ENCODE results near the gene SMAD6. TPM values are rescaled to one million over a fixed set of nuclear protein-coding genes. Genes with fewer than 3 reads are reported as not detected.
"Not testable (repeated sequence)": the region's sequence is repeated elsewhere in the genome, so short reads cannot be mapped to it uniquely, and the experiment has no call there.

Gene SMAD6
- total RNA-seq, 2 donors from 2014 or later = 190 to 213 TPM

GRCh38 chr15:66757521-66757920 is 55.5 kb downstream of the SMAD6 start:
- Mint-ChIP-seq H3K4me1 (peaks cover 37% of the 10 kb centered on the region), H3K27me3 (ENCODE audit: insufficient read depth) (no peaks in the 10 kb centered on the region), H3K36me3 (ENCODE audit: low read depth) (peaks cover 82% of the 10 kb centered on the region), H3K4me3 (no peak overlapping the region), H3K9me3 (peaks cover 9% of the 10 kb centered on the region), H3K27ac (no peak overlapping the region)
- Histone ChIP-seq H3K27ac (ENCODE audit: low read depth, low read length) (no peak overlapping the region), H3K4me3 (ENCODE audit: low read length) (no peak overlapping the region), H3K9me3 (ENCODE audit: control insufficient read depth, low read length) (peaks cover 18% of the 10 kb centered on the region), H3K27me3 (ENCODE audit: control insufficient read depth, insufficient read depth, low read length, poor library complexity, severe bottlenecking) (no peaks in the 10 kb centered on the region), H3K9ac (ENCODE audit: extremely low read depth, low read length, poor library complexity, severe bottlenecking) (no peak overlapping the region), H3K4me1 (ENCODE audit: control insufficient read depth, insufficient read depth, low read length) (no peaks in the 10 kb centered on the region), H3K36me3 (ENCODE audit: control insufficient read depth, insufficient read depth, low read length) (peaks cover 88% of the 10 kb centered on the region)
- TF ChIP-seq, protein P1, sequence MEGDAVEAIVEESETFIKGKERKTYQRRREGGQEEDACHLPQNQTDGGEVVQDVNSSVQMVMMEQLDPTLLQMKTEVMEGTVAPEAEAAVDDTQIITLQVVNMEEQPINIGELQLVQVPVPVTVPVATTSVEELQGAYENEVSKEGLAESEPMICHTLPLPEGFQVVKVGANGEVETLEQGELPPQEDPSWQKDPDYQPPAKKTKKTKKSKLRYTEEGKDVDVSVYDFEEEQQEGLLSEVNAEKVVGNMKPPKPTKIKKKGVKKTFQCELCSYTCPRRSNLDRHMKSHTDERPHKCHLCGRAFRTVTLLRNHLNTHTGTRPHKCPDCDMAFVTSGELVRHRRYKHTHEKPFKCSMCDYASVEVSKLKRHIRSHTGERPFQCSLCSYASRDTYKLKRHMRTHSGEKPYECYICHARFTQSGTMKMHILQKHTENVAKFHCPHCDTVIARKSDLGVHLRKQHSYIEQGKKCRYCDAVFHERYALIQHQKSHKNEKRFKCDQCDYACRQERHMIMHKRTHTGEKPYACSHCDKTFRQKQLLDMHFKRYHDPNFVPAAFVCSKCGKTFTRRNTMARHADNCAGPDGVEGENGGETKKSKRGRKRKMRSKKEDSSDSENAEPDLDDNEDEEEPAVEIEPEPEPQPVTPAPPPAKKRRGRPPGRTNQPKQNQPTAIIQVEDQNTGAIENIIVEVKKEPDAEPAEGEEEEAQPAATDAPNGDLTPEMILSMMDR (conservative IDR thresholded peaks at IDR 0.05) = no peak
- DNase-seq = no peak
- WGBS, 2 experiments (ENCODE audit: insufficient coverage in 1 of 2, insufficient read length in 1 of 2) = 82 to 97% methylated on average over 2 to 11 of the region's 11 CpGs

DNA sequence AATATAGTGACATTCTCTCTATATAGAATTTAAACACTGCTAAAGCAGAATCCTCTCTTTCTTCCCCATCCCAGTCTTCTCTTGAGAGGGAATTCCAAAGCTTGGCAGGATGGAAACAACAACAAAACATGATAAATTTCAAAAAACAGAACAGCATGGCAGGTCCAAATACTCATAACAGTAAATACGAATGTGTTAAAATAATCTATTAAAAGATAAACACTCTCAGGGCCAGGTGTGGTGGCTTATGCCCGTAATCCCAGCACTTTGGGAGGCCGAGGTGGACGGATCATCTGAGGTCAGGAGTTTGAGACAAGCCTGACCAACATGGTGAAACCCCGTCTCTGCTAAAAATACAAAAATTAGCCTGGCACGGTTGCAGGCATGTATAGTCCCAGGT is 56.2 kb downstream of the SMAD6 start:
- H3K27me3 ChIP-seq (ENCODE audit: control insufficient read depth, insufficient read depth, low read length, poor library complexity, severe bottlenecking); H3K9me3 Mint-ChIP-seq; H3K27ac ChIP-seq (ENCODE audit: low read depth, low read length); DNase-seq; H3K4me3 Mint-ChIP-seq; H3K4me3 ChIP-seq (ENCODE audit: low read length); H3K27me3 Mint-ChIP-seq (ENCODE audit: insufficient read depth); H3K4me1 ChIP-seq (ENCODE audit: control insufficient read depth, insufficient read depth, low read length); H3K9ac ChIP-seq (ENCODE audit: extremely low read depth, low read length, poor library complexity, severe bottlenecking); H3K27ac Mint-ChIP-seq: not testable (repeated sequence)
- peaks cover 40% of the 10 kb centered on the region for H3K4me1 Mint-ChIP-seq
- H3K9me3 ChIP-seq (ENCODE audit: control insufficient read depth, low read length) = peaks cover 18% of the 10 kb centered on the region
- peaks cover 79% of the 10 kb centered on the region for H3K36me3 Mint-ChIP-seq (ENCODE audit: low read depth)
- H3K36me3 ChIP-seq (ENCODE audit: control insufficient read depth, insufficient read depth, low read length) = peaks cover 82% of the 10 kb centered on the region
- 87 to 93% methylated on average over 5 of the region's 6 CpGs for whole genome bisulfite sequencing, 2 experiments (ENCODE audit: insufficient coverage in 1 of 2, insufficient read length in 1 of 2)

DNA sequence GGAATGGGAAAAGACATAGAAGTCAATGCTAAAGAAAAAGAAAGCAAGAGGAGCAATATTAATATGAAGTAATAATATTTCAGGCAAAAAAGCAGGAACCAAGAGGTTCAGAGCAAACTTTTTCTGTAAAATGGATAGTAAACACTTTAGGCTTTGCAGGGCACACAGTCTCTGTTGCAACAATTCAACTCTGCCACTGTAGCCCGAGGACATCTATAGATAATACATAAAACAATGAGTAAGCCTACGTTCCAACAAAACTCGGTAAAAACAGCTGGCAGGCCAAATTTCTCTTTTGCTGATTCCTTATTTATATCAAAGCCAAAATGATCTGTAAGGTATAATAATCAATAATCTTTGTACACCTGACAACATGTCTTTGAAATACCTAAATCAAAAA is 56.8 kb downstream of the SMAD6 start:
- 99 to 100% methylated on average over 1 to 3 of the region's 3 CpGs for WGBS, 2 experiments (ENCODE audit: insufficient coverage in 1 of 2, insufficient read length in 1 of 2)
- H3K9me3 Mint-ChIP-seq = peaks cover 9% of the 10 kb centered on the region
- H3K4me1 ChIP-seq (ENCODE audit: control insufficient read depth, insufficient read depth, low read length) = peaks cover 4% of the 10 kb centered on the region
- H3K27me3 Mint-ChIP-seq (ENCODE audit: insufficient read depth) = no peaks in the 10 kb centered on the region
- H3K9me3 ChIP-seq (ENCODE audit: control insufficient read depth, low read length) = peaks cover 17% of the 10 kb centered on the region
- no peaks in the 10 kb centered on the region for H3K27me3 ChIP-seq (ENCODE audit: control insufficient read depth, insufficient read depth, low read length, poor library complexity, severe bottlenecking)
- TF ChIP-seq, protein P1 (conservative IDR thresholded peaks at IDR 0.05) = no peak
- H3K9ac ChIP-seq (ENCODE audit: extremely low read depth, low read length, poor library complexity, severe bottlenecking) = no peak overlapping the region
- H3K27ac Mint-ChIP-seq = no peak overlapping the region
- H3K36me3 Mint-ChIP-seq (ENCODE audit: low read depth) = peaks cover 77% of the 10 kb centered on the region
- no peak overlapping the region for H3K4me3 Mint-ChIP-seq
- H3K27ac ChIP-seq (ENCODE audit: low read depth, low read length) = no peak overlapping the region
- peaks cover 45% of the 10 kb centered on the region for H3K4me1 Mint-ChIP-seq
- peaks cover 82% of the 10 kb centered on the region for H3K36me3 ChIP-seq (ENCODE audit: control insufficient read depth, insufficient read depth, low read length)
- no peak for DNase-seq
- no peak overlapping the region for H3K4me3 ChIP-seq (ENCODE audit: low read length)
